Retinal pigment epithelial cell (primary cell): ENCODE measurements around the gene HEATR5A.
A peak's percentile ranks its signal among the peaks of the same experiment; 100 is the strongest.

Experiments
- DNase-seq: peaks from one replicate; pipeline ENCODE4 v3.0.0-alpha.2; 2010; ENCODE audit warnings: low read depth
- H3K4me3 ChIP-seq: 2 replicates; pipeline ENCODE4 v1.5.1; 2011; ENCODE audit warnings: mild to moderate bottlenecking, low read length, control low read depth, moderate library complexity
- TF ChIP-seq, protein P1 (sequence below): conservative IDR thresholded peaks from 2 replicates; pipeline ENCODE4 v1.5.1; 2011; ENCODE audit warnings: low read depth, low read length, control low read depth, inconsistent platforms

Gene HEATR5A

DNA sequence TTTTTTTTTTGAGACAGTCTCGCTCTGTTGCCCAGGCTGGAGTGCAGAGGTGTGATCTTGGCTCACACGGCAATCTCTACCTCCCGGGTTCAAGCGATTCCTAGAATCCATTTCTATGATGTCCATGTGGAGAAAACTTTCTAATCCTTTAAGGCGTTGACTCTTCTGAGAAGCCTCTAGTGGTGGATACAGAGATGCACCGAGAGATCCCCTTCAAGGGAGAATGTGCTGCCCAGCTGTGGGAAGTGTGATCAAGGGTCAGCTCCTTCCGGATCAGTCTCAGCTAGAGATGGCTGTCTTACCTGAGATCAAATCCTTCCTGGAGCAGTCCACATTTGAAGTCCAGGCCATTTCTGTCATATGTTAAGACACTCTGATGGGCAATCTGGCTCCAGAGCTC, 120.1 kb downstream of the HEATR5A start:
- no peak for DNase-seq
- TF ChIP-seq, protein P1, sequence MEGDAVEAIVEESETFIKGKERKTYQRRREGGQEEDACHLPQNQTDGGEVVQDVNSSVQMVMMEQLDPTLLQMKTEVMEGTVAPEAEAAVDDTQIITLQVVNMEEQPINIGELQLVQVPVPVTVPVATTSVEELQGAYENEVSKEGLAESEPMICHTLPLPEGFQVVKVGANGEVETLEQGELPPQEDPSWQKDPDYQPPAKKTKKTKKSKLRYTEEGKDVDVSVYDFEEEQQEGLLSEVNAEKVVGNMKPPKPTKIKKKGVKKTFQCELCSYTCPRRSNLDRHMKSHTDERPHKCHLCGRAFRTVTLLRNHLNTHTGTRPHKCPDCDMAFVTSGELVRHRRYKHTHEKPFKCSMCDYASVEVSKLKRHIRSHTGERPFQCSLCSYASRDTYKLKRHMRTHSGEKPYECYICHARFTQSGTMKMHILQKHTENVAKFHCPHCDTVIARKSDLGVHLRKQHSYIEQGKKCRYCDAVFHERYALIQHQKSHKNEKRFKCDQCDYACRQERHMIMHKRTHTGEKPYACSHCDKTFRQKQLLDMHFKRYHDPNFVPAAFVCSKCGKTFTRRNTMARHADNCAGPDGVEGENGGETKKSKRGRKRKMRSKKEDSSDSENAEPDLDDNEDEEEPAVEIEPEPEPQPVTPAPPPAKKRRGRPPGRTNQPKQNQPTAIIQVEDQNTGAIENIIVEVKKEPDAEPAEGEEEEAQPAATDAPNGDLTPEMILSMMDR, result peak; percentile 23
- no peak overlapping the region for H3K4me3 ChIP-seq

DNA sequence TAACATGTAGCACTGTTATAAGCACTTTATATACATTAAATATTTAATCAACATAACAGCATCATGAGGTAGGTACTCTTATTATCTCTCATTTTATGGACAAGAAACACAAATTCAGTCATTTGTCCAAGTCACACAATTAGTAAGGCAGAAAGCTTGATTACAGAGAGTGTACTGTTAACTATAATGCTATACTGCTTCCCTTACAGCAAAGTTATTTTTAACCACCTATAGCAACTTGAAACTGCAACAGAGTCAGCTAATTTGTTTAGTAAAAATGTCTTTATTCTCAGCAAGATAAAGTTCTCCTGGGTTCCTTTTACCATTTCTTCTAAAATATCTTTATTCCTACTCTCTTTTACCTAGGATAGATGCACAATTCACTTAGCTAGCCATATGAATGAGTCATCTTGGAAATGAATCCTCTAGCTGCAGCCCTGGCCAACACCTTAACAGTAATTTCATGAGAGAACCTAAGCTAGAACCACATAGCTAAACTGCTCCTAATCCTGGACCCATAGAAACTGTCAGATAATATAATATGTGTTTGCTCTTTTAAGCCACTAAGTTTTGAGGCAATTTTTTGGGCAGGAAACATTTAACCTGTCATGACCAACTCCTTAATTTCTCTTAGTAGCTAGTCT, 122.5 kb downstream of the HEATR5A start:
- H3K4me3 ChIP-seq, result no peak overlapping the region
- TF ChIP-seq, protein P1, result no peak
- no peak for DNase-seq

DNA sequence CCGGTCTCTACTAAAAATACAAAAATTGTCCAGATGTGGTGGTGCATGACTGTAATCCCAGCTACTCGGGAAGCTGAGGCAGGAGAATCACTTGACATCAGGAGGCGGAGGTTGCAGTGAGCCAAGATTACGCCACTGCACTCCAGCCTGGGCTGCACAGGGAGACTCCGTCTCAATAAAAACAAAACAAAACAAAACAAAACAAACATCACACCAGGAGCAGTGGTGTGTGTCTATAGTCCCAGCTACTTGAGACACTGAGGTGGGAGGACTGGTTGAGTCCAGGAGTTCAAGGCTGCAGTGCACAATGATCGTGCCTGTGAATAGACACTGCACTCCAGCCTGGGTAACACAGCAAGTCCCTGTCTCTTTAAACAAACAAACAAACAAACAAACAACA, 123.2 kb downstream of the HEATR5A start:
- DNase-seq, result no peak
- TF ChIP-seq, protein P1, result no peak
- no peak overlapping the region for H3K4me3 ChIP-seq

DNA sequence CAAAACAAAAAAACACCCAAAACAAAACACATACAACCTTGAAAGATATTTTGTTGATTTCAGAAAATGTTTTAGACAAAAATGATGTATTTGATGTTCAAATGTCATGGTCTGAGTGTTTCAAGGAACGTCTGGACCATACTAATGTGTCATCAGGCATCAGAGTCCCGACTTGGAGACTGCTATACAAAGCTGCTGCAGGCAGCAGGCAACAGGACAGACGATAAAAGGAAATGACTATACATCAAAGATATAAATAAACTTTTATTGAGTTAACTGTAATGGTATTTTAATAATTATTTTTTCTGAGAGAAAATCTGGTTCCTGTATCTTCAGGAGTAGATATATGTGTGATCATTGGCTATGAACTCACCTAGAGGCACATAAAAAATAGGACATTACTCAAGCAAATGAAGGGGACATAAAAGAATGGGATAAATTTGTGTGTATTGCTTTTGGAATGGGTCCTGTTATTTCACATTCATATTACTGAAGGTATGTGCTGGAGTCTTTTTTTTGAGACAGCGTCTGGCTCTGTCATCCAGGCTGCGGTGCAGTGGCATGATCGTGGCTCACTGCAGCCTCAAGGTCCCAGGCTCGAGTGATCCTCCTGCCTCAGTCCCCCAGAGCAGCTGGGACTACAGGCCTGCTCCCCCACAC, 125.5 kb downstream of the HEATR5A start:
- DNase-seq, result no peak
- no peak overlapping the region for H3K4me3 ChIP-seq
- TF ChIP-seq, protein P1, result no peak

DNA sequence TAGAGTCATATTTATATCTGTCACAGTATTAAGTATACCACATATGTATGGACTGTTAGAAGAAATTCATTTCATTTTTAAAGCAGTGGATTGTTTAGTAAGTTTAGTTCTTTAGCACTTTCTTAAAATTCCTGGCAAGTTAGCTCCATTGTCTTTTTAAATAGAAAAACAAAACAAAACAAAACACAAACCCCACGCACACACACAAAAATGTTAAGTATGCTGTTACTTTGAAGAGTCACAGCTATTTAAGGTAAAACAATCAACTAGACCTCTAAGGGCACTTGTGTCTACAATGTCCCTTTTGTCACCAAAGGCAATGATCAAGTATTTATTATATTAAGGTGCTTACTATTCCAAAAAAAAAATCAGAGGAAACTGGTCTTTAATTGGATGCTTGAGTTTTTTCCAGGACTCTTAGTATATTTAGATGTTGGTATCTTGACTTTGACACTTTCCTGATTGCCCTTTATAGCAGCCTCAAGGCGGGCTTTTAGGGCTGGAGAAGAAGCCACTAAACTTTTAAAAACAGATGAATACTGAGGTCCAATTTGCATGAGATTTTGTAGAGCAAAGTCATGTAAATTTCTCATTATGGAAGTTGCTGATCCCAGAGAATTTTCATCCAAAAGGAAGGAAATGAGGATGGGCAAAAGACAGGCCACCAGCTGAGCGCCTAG, 127.3 kb downstream of the HEATR5A start:
- DNase-seq, result no peak
- no peak overlapping the region for H3K4me3 ChIP-seq
- TF ChIP-seq, protein P1, result no peak

DNA sequence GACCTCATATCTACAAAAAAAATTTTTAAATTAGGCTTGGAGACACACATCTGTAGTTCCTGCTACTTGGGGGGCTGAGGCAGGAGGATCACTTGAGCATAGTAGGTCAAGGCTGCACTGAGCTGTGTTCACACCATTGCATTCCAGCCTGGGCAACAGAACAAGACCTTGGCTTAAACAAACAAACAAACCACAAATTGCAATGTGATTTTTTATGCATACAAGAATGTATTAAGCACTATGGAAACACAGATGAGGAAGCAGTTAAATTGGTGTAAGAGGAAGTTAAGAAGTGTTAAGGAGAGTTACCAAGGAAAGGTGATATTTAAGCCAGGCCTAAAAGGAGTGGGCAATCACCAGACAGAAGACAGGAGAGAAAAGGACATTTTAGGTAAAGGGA, 129.1 kb downstream of the HEATR5A start:
- DNase-seq, result no peak
- H3K4me3 ChIP-seq, result no peak overlapping the region
- TF ChIP-seq, protein P1, result no peak
